Suprapubic skin (tissue), 4 donors: ENCODE measurements around the gene GPR75.
"Not testable (repeated sequence)": the region's sequence is repeated elsewhere in the genome, so short reads cannot be mapped to it uniquely, and the experiment has no call there.

ENCODE experiments used
- CTCF ChIP-seq, 2 donors: fragments of 200-600 bp in 1 of 2; fragments of 450-650 bp in 1 of 2; sonication (generic) in 1 of 2; IDR thresholded peaks; one replicate each; pipeline ENCODE4 v1.5.1; 2016 to 2019; ENCODE audit warnings: antibody characterized with exemption in 2 of 2, mild to moderate bottlenecking in 1 of 2, moderate library complexity in 1 of 2
- POLR2A ChIP-seq, 2 donors: fragments of 450-650 bp; IDR thresholded peaks; one replicate each; pipeline ENCODE4 v1.6.1; 2017; ENCODE audit warnings: antibody characterized with exemption in 2 of 2, mild to moderate bottlenecking in 2 of 2, moderate library complexity in 2 of 2
- POLR2AphosphoS5 ChIP-seq, 3 donors: sonication (generic); formaldehyde crosslinking; IDR thresholded peaks; one replicate each; pipeline ENCODE4 v1.6.1; 2017; ENCODE audit warnings: antibody characterized with exemption in 3 of 3

- TF ChIP-seq POLR2A, CTCF, POLR2AphosphoS5 (IDR thresholded peaks at IDR 0.05): not testable (repeated sequence)
Measured at GRCh38 chr2:53829980-53830290, 29.8 kb downstream of the GPR75 start.
